HepG2 (cell line): ENCODE data around the gene HCK. TPM values are rescaled to one million over a fixed set of nuclear protein-coding genes. Genes with fewer than 3 reads are reported as not detected.

Source experiments
- ELF3 ChIP-seq: IDR thresholded peaks from 2 replicates; pipeline ENCODE4 v1.6.1; 2016; ENCODE audit warnings: missing genetic modification reagents, missing compliant biosample characterization
- ETV5 ChIP-seq: IDR thresholded peaks from 2 replicates; pipeline ENCODE4 v1.6.1; 2018; ENCODE audit warnings: missing biosample characterization, missing genetic modification reagents, inconsistent platforms, borderline replicate concordance
- HNF4G ChIP-seq, 2 experiments: sonication (generic) in 1 of 2; formaldehyde crosslinking in 1 of 2; IDR thresholded peaks; 2 replicates each; pipeline versions ENCODE4 v1.4.0 to v1.6.1; 2011 to 2020; ENCODE audit warnings: borderline replicate concordance in 2 of 2, low read depth in 2 of 2, mild to moderate bottlenecking in 2 of 2, low read length in 1 of 2, missing genetic modification reagents in 1 of 2, moderate library complexity in 1 of 2
- NCOA5 ChIP-seq: sonication (generic); formaldehyde crosslinking; IDR thresholded peaks from 2 replicates; pipeline ENCODE4 v1.4.0; 2020; ENCODE audit warnings: missing genetic modification reagents
- SAFB2 ChIP-seq: sonication (generic); formaldehyde crosslinking; IDR thresholded peaks from 2 replicates; pipeline ENCODE4 v1.5.1; 2020; ENCODE audit warnings: missing genetic modification reagents, low read depth, mild to moderate bottlenecking, borderline replicate concordance
- SOX13 ChIP-seq, 3 experiments: fragments of 450-650 bp in 1 of 3; sonication (generic) in 1 of 3; formaldehyde crosslinking in 1 of 3; IDR thresholded peaks in 2 of 3; conservative IDR thresholded peaks in 1 of 3; 2 replicates each; pipeline versions ENCODE4 v1.5.0 to v1.6.1; 2016 to 2020; ENCODE audit warnings: antibody characterized with exemption in 1 of 3, mild to moderate bottlenecking in 1 of 3, missing compliant biosample characterization in 1 of 3, missing genetic modification reagents in 1 of 3, moderate library complexity in 1 of 3
- ZBTB38 ChIP-seq: sonication (generic); formaldehyde crosslinking; IDR thresholded peaks from 2 replicates; pipeline ENCODE4 v1.5.1; 2020; ENCODE audit warnings: mild to moderate bottlenecking, missing genetic modification reagents
- ZFAT ChIP-seq: sonication (generic); formaldehyde crosslinking; conservative IDR thresholded peaks from 2 replicates; pipeline ENCODE4 v1.8.1; 2023; ENCODE audit warnings: missing genetic modification reagents, inconsistent platforms
- ZNF232 ChIP-seq: sonication (generic); formaldehyde crosslinking; IDR thresholded peaks from 2 replicates; pipeline ENCODE4 v1.4.0; 2020; ENCODE audit warnings: missing genetic modification reagents, borderline replicate concordance
- ZNF253 ChIP-seq: sonication (generic); formaldehyde crosslinking; IDR thresholded peaks from 2 replicates; pipeline ENCODE4 v1.8.0; 2022; ENCODE audit warnings: mild to moderate bottlenecking, missing genetic modification reagents, borderline replicate concordance
- ZNF570 ChIP-seq: sonication (generic); formaldehyde crosslinking; IDR thresholded peaks from 2 replicates; pipeline ENCODE4 v1.4.0; 2020; ENCODE audit warnings: mild to moderate bottlenecking, missing genetic modification reagents, borderline replicate concordance
- ZNF615 ChIP-seq: sonication (generic); formaldehyde crosslinking; IDR thresholded peaks from 2 replicates; pipeline ENCODE4 v1.5.0; 2020; ENCODE audit warnings: mild to moderate bottlenecking, missing genetic modification reagents, borderline replicate concordance
- ZNF761 ChIP-seq: sonication (generic); formaldehyde crosslinking; conservative IDR thresholded peaks from 2 replicates; pipeline ENCODE4 v1.4.0; 2020; ENCODE audit warnings: mild to moderate bottlenecking, missing genetic modification reagents
- ZNF781 ChIP-seq: sonication (generic); formaldehyde crosslinking; IDR thresholded peaks from 2 replicates; pipeline ENCODE4 v1.5.1; 2020; ENCODE audit warnings: borderline replicate concordance, mild to moderate bottlenecking, missing genetic modification reagents; ENCODE audit errors: not compliant biosample characterization
- ZNF879 ChIP-seq: sonication (generic); formaldehyde crosslinking; IDR thresholded peaks from 2 replicates; pipeline ENCODE4 v1.8.1; 2023; ENCODE audit warnings: missing genetic modification reagents
- ZNF891 ChIP-seq: sonication (generic); formaldehyde crosslinking; IDR thresholded peaks from 2 replicates; pipeline ENCODE4 v1.5.0; 2020; ENCODE audit warnings: mild to moderate bottlenecking, missing genetic modification reagents
- polyA plus RNA-seq, 8 experiments: library from polyadenylated mRNA; depleted of rRNA in 3 of 8; stranded (reverse) in 7 of 8; unstranded in 1 of 8; fragments of >200 nt; fragmentation: Illumina TruSeq in 4 of 8; extraction: Trizol in 4 of 8; gene quantifications; 2 replicates each; pipeline versions ENCODE4 v1.2.1 to v1.2.3, GENCODE V29; 2011 to 2016; ENCODE audit warnings: low read depth in 4 of 8, missing spikeins in 1 of 8, mixed read lengths in 1 of 8; ENCODE audit not compliant: insufficient read depth in 1 of 8
- total RNA-seq, 5 experiments: library from RNA; depleted of rRNA; stranded (reverse); fragments of >200 nt; fragmentation: Illumina TruSeq; extraction: Trizol; gene quantifications; 2 replicates each; pipeline ENCODE4 v1.2.3, GENCODE V29; 2016; ENCODE audit warnings: low read depth in 1 of 5
- TF ChIP-seq, protein P1 (sequence below): sonication (generic); formaldehyde crosslinking; IDR thresholded peaks from 2 replicates; pipeline ENCODE4 v1.5.1; 2020; ENCODE audit warnings: missing genetic modification reagents, mild to moderate bottlenecking, borderline replicate concordance
- TF ChIP-seq, protein P2 (sequence below): sonication (generic); formaldehyde crosslinking; IDR thresholded peaks from 2 replicates; pipeline ENCODE4 v1.4.0; 2020; ENCODE audit warnings: missing genetic modification reagents
- TF ChIP-seq, protein P3 (sequence below): sonication (generic); formaldehyde crosslinking; IDR thresholded peaks from 2 replicates; pipeline ENCODE4 v1.5.1; 2020; ENCODE audit warnings: missing genetic modification reagents, mild to moderate bottlenecking, borderline replicate concordance
- TF ChIP-seq, protein P4 (sequence below): sonication (generic); IDR thresholded peaks from 2 replicates; pipeline ENCODE4 v1.6.1; 2016; ENCODE audit warnings: low read depth, borderline replicate concordance

The HCK gene
- total and polyA plus RNA-seq, 2 of the 13 experiments (the other 11 are each of a cell fraction or from before 2014, with no cell fraction given) = 0.04 TPM; not detected in 1

DNA sequence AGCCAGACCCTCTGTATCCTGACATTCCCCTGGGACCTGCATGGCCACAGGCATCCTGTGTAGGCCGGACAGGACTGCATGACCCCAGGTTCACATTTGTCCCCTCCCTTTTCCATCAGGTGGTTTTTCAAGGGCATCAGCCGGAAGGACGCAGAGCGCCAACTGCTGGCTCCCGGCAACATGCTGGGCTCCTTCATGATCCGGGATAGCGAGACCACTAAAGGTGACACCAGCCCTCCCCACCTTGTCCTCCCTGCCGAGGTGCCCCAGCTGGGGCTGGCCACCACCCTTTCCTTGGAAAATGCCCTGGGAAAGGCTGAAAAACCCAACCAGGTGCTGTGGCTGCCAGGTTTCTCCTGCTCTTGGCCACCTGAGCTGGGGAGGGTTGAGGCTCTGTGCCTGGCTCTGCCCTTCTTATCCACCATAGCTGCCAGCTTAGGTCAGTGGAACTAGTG is 27.6 kb downstream of the HCK start (continued):
- TF ChIP-seq ELF3 (peak; percentile 42; the same call in 1 of the 2 replicates), ZNF879 (CRISPR knock-in tag) (no peak), ZFAT (CRISPR knock-in tag) (no peak), ZNF570 (no peak), ZNF232 (CRISPR knock-in tag) (peak; percentile 41; the same call in 1 of the 2 replicates), ETV5 (CRISPR knock-in tag) (peak; percentile 94), SAFB2 (no peak), ZNF615 (no peak), ZNF781 (no peak), ZNF761 (no peak), SOX13 (IDR thresholded peaks at IDR 0.05) (no peak), SOX13 (CRISPR knock-in tag; conservative IDR thresholded peaks at IDR 0.05 in 1 of 2, IDR thresholded peaks at IDR 0.05 in 1 of 2) (peak in 1 of 2 experiments; percentile 28; a peak in 1 of 4 replicates), NCOA5 (CRISPR knock-in tag) (no peak), HNF4G (IDR thresholded peaks at IDR 0.05; ENCODE audit: borderline replicate concordance, low read depth, low read length) (no peak), HNF4G (CRISPR knock-in tag; IDR thresholded peaks at IDR 0.05; ENCODE audit: borderline replicate concordance, low read depth) (0 out of 2 replicates have a peak, but pooled peaks have one; percentile 49), ZNF253 (CRISPR knock-in tag) (no peak), ZNF891 (peak; percentile 76), ZBTB38 (CRISPR knock-in tag) (no peak)
- TF ChIP-seq, protein P1, sequence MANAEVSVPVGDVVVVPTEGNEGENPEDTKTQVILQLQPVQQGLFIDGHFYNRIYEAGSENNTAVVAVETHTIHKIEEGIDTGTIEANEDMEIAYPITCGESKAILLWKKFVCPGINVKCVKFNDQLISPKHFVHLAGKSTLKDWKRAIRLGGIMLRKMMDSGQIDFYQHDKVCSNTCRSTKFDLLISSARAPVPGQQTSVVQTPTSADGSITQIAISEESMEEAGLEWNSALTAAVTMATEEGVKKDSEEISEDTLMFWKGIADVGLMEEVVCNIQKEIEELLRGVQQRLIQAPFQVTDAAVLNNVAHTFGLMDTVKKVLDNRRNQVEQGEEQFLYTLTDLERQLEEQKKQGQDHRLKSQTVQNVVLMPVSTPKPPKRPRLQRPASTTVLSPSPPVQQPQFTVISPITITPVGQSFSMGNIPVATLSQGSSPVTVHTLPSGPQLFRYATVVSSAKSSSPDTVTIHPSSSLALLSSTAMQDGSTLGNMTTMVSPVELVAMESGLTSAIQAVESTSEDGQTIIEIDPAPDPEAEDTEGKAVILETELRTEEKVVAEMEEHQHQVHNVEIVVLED (CRISPR knock-in tag) = no peak
- TF ChIP-seq, protein P2, sequence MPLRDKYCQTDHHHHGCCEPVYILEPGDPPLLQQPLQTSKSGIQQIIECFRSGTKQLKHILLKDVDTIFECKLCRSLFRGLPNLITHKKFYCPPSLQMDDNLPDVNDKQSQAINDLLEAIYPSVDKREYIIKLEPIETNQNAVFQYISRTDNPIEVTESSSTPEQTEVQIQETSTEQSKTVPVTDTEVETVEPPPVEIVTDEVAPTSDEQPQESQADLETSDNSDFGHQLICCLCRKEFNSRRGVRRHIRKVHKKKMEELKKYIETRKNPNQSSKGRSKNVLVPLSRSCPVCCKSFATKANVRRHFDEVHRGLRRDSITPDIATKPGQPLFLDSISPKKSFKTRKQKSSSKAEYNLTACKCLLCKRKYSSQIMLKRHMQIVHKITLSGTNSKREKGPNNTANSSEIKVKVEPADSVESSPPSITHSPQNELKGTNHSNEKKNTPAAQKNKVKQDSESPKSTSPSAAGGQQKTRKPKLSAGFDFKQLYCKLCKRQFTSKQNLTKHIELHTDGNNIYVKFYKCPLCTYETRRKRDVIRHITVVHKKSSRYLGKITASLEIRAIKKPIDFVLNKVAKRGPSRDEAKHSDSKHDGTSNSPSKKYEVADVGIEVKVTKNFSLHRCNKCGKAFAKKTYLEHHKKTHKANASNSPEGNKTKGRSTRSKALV (CRISPR knock-in tag) = 0 out of 2 replicates have a peak, but pooled peaks have one; percentile 26
- TF ChIP-seq, protein P3, sequence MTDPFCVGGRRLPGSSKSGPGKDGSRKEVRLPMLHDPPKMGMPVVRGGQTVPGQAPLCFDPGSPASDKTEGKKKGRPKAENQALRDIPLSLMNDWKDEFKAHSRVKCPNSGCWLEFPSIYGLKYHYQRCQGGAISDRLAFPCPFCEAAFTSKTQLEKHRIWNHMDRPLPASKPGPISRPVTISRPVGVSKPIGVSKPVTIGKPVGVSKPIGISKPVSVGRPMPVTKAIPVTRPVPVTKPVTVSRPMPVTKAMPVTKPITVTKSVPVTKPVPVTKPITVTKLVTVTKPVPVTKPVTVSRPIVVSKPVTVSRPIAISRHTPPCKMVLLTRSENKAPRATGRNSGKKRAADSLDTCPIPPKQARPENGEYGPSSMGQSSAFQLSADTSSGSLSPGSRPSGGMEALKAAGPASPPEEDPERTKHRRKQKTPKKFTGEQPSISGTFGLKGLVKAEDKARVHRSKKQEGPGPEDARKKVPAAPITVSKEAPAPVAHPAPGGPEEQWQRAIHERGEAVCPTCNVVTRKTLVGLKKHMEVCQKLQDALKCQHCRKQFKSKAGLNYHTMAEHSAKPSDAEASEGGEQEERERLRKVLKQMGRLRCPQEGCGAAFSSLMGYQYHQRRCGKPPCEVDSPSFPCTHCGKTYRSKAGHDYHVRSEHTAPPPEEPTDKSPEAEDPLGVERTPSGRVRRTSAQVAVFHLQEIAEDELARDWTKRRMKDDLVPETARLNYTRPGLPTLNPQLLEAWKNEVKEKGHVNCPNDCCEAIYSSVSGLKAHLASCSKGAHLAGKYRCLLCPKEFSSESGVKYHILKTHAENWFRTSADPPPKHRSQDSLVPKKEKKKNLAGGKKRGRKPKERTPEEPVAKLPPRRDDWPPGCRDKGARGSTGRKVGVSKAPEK (CRISPR knock-in tag) = 0 out of 2 replicates have a peak, but pooled peaks have one; percentile 65
- TF ChIP-seq, protein P4, sequence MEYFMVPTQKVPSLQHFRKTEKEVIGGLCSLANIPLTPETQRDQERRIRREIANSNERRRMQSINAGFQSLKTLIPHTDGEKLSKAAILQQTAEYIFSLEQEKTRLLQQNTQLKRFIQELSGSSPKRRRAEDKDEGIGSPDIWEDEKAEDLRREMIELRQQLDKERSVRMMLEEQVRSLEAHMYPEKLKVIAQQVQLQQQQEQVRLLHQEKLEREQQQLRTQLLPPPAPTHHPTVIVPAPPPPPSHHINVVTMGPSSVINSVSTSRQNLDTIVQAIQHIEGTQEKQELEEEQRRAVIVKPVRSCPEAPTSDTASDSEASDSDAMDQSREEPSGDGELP = peak; percentile 93; the same call in 1 of the 2 replicates
